K562 (cell line): ENCODE results near the gene RPTOR. TPM values are rescaled to one million over a fixed set of nuclear protein-coding genes. Genes with fewer than 3 reads are reported as not detected.

Experiments used
- BDP1 ChIP-seq: IDR thresholded peaks from 3 replicates; pipeline ENCODE4 v1.6.1; 2011; ENCODE audit not compliant: insufficient read length, insufficient read depth
- DACH1 ChIP-seq: fragments of 450-650 bp; IDR thresholded peaks from 2 replicates; pipeline ENCODE4 v1.6.1; 2018; ENCODE audit not compliant: partially characterized antibody
- FOXP1 ChIP-seq: sonication (generic); formaldehyde crosslinking; IDR thresholded peaks from 2 replicates; pipeline ENCODE4 v1.8.0; 2022; ENCODE audit warnings: mild to moderate bottlenecking, missing genetic modification reagents
- GABPB1 ChIP-seq: sonication (generic); formaldehyde crosslinking; IDR thresholded peaks from 2 replicates; pipeline ENCODE4 v1.8.0; 2022; ENCODE audit warnings: mild to moderate bottlenecking, missing genetic modification reagents
- HCFC1 ChIP-seq: IDR thresholded peaks from 2 replicates; pipeline ENCODE4 v1.6.1; 2012; ENCODE audit warnings: low read depth, low read length, improper control_type of control experiment
- ILF3 ChIP-seq: fragments of 450-650 bp; IDR thresholded peaks from 2 replicates; pipeline ENCODE4 v1.6.1; 2018; ENCODE audit warnings: antibody characterized with exemption, mild to moderate bottlenecking, moderate library complexity, borderline replicate concordance
- NFE2L1 ChIP-seq: fragments of 450-650 bp; IDR thresholded peaks from 2 replicates; pipeline ENCODE4 v1.6.1; 2016; ENCODE audit warnings: missing genetic modification characterization, low read depth, mild to moderate bottlenecking, missing compliant biosample characterization, moderate library complexity, borderline replicate concordance
- NRF1 ChIP-seq, 2 experiments: fragments of 450-650 bp; IDR thresholded peaks in 1 of 2; conservative IDR thresholded peaks in 1 of 2; 2 replicates each; pipeline ENCODE4 v1.6.1; 2014; ENCODE audit warnings: mild to moderate bottlenecking in 2 of 2
- SPI1 ChIP-seq: IDR thresholded peaks from 2 replicates; pipeline ENCODE4 v1.6.1; 2011; ENCODE audit warnings: low read depth, low read length, control low read depth, borderline replicate concordance
- ZNF561 ChIP-seq: fragments of 450-650 bp; formaldehyde crosslinking; conservative IDR thresholded peaks from 2 replicates; pipeline ENCODE4 v1.4.0; 2020; ENCODE audit warnings: mild to moderate bottlenecking, moderate library complexity
- ZNF586 ChIP-seq: fragments of 450-650 bp; formaldehyde crosslinking; conservative IDR thresholded peaks from 2 replicates; pipeline ENCODE4 v1.4.0; 2020; ENCODE audit warnings: mild to moderate bottlenecking, moderate library complexity
- polyA plus RNA-seq, 8 experiments: library from polyadenylated mRNA; depleted of rRNA in 4 of 8; stranded (reverse) in 5 of 8; unstranded in 3 of 8; fragments of >200 nt; fragmentation: Nextera tagmentation in 2 of 8; fragmentation: Illumina TruSeq in 1 of 8; extraction: Ambion mirVana in 2 of 8; extraction: Trizol in 1 of 8; gene quantifications; 2 replicates each; pipeline versions ENCODE4 v1.2.1 to v1.2.3, GENCODE V29; 2011 to 2014; ENCODE audit warnings: inconsistent platforms in 1 of 8, missing spikeins in 1 of 8
- total RNA-seq, 7 experiments: library from RNA; depleted of rRNA in 6 of 7; stranded (reverse); fragments of >200 nt in 6 of 7; fragmentation: Illumina TruSeq in 2 of 7; extraction: Trizol in 2 of 7; gene quantifications; 2 replicates each; pipeline versions ENCODE4 v1.2.1 to v1.2.3, GENCODE V29; 2011 to 2021; ENCODE audit warnings: low replicate concordance in 1 of 7
- TF ChIP-seq, protein P1 (sequence below): fragments of 450-650 bp; IDR thresholded peaks from 2 replicates; pipeline ENCODE4 v1.6.1; 2016; ENCODE audit warnings: mild to moderate bottlenecking, moderate library complexity
- TF ChIP-seq, protein P2 (sequence below), 2 experiments: IDR thresholded peaks in 1 of 2; conservative IDR thresholded peaks in 1 of 2; 2 replicates each; pipeline ENCODE4 v1.6.1; 2016; ENCODE audit warnings: low read depth in 2 of 2, mild to moderate bottlenecking in 1 of 2, missing compliant biosample characterization in 1 of 2, missing genetic modification characterization in 1 of 2, moderate library complexity in 1 of 2

Gene RPTOR
- total and polyA plus RNA-seq, 9 of the 15 experiments (the other 6 are each of a cell fraction or from before 2014, with no cell fraction given) = 0.24 to 54.1 (median 10.2) TPM

GRCh38 chr17:80832888-80833583 lies 288.4 kb downstream of the RPTOR start (continued):
- TF ChIP-seq, protein P1, sequence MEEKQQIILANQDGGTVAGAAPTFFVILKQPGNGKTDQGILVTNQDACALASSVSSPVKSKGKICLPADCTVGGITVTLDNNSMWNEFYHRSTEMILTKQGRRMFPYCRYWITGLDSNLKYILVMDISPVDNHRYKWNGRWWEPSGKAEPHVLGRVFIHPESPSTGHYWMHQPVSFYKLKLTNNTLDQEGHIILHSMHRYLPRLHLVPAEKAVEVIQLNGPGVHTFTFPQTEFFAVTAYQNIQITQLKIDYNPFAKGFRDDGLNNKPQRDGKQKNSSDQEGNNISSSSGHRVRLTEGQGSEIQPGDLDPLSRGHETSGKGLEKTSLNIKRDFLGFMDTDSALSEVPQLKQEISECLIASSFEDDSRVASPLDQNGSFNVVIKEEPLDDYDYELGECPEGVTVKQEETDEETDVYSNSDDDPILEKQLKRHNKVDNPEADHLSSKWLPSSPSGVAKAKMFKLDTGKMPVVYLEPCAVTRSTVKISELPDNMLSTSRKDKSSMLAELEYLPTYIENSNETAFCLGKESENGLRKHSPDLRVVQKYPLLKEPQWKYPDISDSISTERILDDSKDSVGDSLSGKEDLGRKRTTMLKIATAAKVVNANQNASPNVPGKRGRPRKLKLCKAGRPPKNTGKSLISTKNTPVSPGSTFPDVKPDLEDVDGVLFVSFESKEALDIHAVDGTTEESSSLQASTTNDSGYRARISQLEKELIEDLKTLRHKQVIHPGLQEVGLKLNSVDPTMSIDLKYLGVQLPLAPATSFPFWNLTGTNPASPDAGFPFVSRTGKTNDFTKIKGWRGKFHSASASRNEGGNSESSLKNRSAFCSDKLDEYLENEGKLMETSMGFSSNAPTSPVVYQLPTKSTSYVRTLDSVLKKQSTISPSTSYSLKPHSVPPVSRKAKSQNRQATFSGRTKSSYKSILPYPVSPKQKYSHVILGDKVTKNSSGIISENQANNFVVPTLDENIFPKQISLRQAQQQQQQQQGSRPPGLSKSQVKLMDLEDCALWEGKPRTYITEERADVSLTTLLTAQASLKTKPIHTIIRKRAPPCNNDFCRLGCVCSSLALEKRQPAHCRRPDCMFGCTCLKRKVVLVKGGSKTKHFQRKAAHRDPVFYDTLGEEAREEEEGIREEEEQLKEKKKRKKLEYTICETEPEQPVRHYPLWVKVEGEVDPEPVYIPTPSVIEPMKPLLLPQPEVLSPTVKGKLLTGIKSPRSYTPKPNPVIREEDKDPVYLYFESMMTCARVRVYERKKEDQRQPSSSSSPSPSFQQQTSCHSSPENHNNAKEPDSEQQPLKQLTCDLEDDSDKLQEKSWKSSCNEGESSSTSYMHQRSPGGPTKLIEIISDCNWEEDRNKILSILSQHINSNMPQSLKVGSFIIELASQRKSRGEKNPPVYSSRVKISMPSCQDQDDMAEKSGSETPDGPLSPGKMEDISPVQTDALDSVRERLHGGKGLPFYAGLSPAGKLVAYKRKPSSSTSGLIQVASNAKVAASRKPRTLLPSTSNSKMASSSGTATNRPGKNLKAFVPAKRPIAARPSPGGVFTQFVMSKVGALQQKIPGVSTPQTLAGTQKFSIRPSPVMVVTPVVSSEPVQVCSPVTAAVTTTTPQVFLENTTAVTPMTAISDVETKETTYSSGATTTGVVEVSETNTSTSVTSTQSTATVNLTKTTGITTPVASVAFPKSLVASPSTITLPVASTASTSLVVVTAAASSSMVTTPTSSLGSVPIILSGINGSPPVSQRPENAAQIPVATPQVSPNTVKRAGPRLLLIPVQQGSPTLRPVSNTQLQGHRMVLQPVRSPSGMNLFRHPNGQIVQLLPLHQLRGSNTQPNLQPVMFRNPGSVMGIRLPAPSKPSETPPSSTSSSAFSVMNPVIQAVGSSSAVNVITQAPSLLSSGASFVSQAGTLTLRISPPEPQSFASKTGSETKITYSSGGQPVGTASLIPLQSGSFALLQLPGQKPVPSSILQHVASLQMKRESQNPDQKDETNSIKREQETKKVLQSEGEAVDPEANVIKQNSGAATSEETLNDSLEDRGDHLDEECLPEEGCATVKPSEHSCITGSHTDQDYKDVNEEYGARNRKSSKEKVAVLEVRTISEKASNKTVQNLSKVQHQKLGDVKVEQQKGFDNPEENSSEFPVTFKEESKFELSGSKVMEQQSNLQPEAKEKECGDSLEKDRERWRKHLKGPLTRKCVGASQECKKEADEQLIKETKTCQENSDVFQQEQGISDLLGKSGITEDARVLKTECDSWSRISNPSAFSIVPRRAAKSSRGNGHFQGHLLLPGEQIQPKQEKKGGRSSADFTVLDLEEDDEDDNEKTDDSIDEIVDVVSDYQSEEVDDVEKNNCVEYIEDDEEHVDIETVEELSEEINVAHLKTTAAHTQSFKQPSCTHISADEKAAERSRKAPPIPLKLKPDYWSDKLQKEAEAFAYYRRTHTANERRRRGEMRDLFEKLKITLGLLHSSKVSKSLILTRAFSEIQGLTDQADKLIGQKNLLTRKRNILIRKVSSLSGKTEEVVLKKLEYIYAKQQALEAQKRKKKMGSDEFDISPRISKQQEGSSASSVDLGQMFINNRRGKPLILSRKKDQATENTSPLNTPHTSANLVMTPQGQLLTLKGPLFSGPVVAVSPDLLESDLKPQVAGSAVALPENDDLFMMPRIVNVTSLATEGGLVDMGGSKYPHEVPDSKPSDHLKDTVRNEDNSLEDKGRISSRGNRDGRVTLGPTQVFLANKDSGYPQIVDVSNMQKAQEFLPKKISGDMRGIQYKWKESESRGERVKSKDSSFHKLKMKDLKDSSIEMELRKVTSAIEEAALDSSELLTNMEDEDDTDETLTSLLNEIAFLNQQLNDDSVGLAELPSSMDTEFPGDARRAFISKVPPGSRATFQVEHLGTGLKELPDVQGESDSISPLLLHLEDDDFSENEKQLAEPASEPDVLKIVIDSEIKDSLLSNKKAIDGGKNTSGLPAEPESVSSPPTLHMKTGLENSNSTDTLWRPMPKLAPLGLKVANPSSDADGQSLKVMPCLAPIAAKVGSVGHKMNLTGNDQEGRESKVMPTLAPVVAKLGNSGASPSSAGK = peak; percentile 54; the same call in 1 of the 2 replicates
- TF ChIP-seq FOXP1 (CRISPR knock-in tag) = 0 out of 2 replicates have a peak, but pooled peaks have one; percentile 36
- TF ChIP-seq BDP1 = no peak
- no peak for TF ChIP-seq HCFC1
- TF ChIP-seq SPI1 = no peak
- TF ChIP-seq, protein P2, sequence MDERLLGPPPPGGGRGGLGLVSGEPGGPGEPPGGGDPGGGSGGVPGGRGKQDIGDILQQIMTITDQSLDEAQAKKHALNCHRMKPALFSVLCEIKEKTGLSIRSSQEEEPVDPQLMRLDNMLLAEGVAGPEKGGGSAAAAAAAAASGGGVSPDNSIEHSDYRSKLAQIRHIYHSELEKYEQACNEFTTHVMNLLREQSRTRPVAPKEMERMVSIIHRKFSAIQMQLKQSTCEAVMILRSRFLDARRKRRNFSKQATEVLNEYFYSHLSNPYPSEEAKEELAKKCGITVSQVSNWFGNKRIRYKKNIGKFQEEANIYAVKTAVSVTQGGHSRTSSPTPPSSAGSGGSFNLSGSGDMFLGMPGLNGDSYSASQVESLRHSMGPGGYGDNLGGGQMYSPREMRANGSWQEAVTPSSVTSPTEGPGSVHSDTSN (CRISPR knock-in tag; IDR thresholded peaks at IDR 0.05; ENCODE audit: low read depth) = no peak
- TF ChIP-seq, protein P2 (tag; conservative IDR thresholded peaks at IDR 0.05; ENCODE audit: low read depth) = no peak
- peak; percentile 51 to 67 for TF ChIP-seq NRF1 (conservative IDR thresholded peaks at IDR 0.05 in 1 of 2, IDR thresholded peaks at IDR 0.05 in 1 of 2)
- no peak for TF ChIP-seq ILF3
- peak; percentile 81 for TF ChIP-seq DACH1
- TF ChIP-seq GABPB1 (CRISPR knock-in tag) = 0 out of 2 replicates have a peak, but pooled peaks have one; percentile 32
- TF ChIP-seq ZNF586 (CRISPR knock-in tag) = no peak
- no peak for TF ChIP-seq ZNF561 (CRISPR knock-in tag)
- peak; percentile 19; the same call in 1 of the 2 replicates for TF ChIP-seq NFE2L1 (tag)
